Retinal pigment epithelial cell (primary cell): ENCODE results near the gene PIP4K2A.
"Not testable (repeated sequence)": the region's sequence is repeated elsewhere in the genome, so short reads cannot be mapped to it uniquely, and the experiment has no call there.

Experiments used
- DNase-seq: peaks from one replicate; pipeline ENCODE4 v3.0.0-alpha.2; 2010; ENCODE audit warnings: low read depth
- H3K4me3 ChIP-seq: 2 replicates; pipeline ENCODE4 v1.5.1; 2011; ENCODE audit warnings: mild to moderate bottlenecking, low read length, control low read depth, moderate library complexity
- CTCF ChIP-seq: conservative IDR thresholded peaks from 2 replicates; pipeline ENCODE4 v1.5.1; 2011; ENCODE audit warnings: low read depth, low read length, control low read depth, inconsistent platforms

Gene PIP4K2A

GRCh38 chr10:22752272-22752889 is 38.0 kb upstream of the PIP4K2A start:
- TF ChIP-seq CTCF, result no peak
- H3K4me3 ChIP-seq, result no peak overlapping the region
- DNase-seq, result no peak

- DNase-seq, result no peak
- TF ChIP-seq CTCF, result no peak
These were observed 35.8 kb upstream of the PIP4K2A start for GRCh38 chr10:22750131-22750530.

GRCh38 chr10:22744858-22745257 is 30.5 kb upstream of the PIP4K2A start:
- not testable (repeated sequence) for DNase-seq

More at GRCh38 chr10:22750131-22750530, 35.8 kb upstream of the PIP4K2A start:
- no peak overlapping the region for H3K4me3 ChIP-seq

GRCh38 chr10:22742678-22743077 is 28.3 kb upstream of the PIP4K2A start:
- TF ChIP-seq CTCF, result no peak
- no peak overlapping the region for H3K4me3 ChIP-seq
- DNase-seq, result no peak

More at GRCh38 chr10:22744858-22745257, 30.5 kb upstream of the PIP4K2A start:
- not testable (repeated sequence) for H3K4me3 ChIP-seq

GRCh38 chr10:22741631-22742030 is 27.3 kb upstream of the PIP4K2A start:
- DNase-seq, result not testable (repeated sequence)

GRCh38 chr10:22740180-22740579 is 25.8 kb upstream of the PIP4K2A start:
- no peak overlapping the region for H3K4me3 ChIP-seq
- no peak for DNase-seq
- no peak for TF ChIP-seq CTCF

More at GRCh38 chr10:22741631-22742030, 27.3 kb upstream of the PIP4K2A start:
- H3K4me3 ChIP-seq, result not testable (repeated sequence)

- H3K4me3 ChIP-seq, result no peak overlapping the region
- TF ChIP-seq CTCF, result no peak
- no peak for DNase-seq
These were observed 23.2 kb upstream of the PIP4K2A start for GRCh38 chr10:22737587-22737986.

- no peak for TF ChIP-seq CTCF
- DNase-seq, result no peak
- H3K4me3 ChIP-seq, result no peak overlapping the region
These were observed 21.8 kb upstream of the PIP4K2A start for GRCh38 chr10:22736134-22736533.
